Measurements from ENCODE around the gene FAM171A2.

The FAM171A2 gene

DNA sequence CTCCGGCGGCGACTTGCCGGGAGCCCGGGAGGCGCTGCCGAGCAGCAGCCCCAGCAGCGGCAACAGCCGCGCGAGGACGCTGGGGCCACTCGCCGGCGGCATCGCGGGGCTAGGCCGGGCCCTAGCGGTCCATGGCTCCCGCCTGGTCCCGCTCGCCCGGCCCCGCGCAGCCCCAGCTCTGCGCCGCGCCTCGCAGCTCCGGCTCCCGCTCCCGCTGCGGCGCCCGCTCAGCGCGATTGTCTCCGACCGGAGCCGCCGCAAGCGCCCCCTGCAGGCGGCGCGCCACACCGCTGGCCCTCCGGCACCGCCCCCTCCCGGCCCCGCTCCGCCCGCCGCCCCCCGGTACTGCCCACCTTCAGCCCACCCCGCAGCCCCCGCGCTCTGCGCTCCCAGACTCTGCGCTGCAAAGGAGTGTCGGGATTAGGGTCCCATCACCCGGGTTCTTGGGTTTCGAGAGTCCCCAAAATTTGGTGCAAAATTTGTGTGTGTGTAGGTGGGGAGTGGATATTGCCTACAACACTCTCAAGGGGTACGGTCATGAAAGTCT, at the start of gene FAM171A2:
TSS of gene FAM171A2 (minus strand) at position 241 of the 547 bp plus-strand sequence. CDS start at position 102, 139 bp downstream.
- TF ChIP-seq, protein P1, sequence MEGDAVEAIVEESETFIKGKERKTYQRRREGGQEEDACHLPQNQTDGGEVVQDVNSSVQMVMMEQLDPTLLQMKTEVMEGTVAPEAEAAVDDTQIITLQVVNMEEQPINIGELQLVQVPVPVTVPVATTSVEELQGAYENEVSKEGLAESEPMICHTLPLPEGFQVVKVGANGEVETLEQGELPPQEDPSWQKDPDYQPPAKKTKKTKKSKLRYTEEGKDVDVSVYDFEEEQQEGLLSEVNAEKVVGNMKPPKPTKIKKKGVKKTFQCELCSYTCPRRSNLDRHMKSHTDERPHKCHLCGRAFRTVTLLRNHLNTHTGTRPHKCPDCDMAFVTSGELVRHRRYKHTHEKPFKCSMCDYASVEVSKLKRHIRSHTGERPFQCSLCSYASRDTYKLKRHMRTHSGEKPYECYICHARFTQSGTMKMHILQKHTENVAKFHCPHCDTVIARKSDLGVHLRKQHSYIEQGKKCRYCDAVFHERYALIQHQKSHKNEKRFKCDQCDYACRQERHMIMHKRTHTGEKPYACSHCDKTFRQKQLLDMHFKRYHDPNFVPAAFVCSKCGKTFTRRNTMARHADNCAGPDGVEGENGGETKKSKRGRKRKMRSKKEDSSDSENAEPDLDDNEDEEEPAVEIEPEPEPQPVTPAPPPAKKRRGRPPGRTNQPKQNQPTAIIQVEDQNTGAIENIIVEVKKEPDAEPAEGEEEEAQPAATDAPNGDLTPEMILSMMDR (IDR thresholded peaks at IDR 0.05), result peak; percentile 58

DNA sequence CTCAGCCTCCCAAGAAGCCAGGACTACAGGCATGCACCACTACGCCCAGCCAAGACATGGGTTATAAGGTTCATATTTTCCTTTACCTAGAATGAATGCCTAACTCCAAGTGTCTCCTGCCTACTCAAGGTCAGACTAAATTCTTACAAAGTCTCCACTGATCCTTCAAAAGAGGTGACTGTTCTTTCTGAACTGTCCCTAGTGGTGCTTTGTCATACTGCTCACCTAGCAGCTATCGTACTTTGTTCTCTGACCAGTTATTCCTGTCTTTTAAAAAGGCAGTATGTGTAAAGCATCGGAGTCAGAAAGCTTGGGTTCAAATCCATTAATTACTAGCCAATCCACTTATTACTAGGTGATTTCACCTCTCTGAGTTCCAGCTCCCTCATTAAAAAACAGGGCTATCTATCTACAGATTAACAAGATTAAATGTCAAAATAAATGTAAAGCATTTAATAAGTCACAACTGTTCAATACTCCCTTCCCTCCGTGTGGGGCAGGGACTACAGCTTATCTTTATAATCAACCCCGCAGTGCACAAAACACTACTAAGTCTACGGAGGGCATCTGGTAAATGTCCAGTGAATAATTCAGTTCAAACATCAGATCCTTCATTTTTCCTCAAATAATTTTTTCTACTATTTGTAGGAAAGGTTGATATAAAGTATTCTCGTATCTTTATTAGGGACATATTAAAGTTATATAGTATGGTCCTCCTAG, 45.8 kb upstream of the FAM171A2 start:
- TF ChIP-seq, protein P1 (IDR thresholded peaks at IDR 0.05), result no peak

DNA sequence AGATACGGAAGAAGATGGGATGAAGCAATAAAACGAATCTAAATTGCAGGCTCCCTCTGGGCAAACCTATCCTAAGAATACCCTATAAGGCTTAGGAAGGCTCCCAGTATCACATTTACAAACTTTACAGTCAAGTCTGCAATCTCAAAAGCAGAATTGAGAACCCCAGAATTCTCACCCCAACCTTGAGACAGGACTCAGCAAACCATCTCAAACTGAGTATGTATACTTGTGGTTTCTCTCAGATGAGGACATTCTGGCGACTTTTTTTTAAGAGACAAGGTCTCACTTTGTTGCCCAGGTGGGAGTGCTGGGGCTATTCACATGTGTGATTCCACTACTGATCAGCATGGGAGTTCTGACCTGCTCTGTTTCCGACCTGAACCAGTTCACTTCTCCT, 45.1 kb upstream of the FAM171A2 start:
- TF ChIP-seq, protein P1 (IDR thresholded peaks at IDR 0.05), result no peak

DNA sequence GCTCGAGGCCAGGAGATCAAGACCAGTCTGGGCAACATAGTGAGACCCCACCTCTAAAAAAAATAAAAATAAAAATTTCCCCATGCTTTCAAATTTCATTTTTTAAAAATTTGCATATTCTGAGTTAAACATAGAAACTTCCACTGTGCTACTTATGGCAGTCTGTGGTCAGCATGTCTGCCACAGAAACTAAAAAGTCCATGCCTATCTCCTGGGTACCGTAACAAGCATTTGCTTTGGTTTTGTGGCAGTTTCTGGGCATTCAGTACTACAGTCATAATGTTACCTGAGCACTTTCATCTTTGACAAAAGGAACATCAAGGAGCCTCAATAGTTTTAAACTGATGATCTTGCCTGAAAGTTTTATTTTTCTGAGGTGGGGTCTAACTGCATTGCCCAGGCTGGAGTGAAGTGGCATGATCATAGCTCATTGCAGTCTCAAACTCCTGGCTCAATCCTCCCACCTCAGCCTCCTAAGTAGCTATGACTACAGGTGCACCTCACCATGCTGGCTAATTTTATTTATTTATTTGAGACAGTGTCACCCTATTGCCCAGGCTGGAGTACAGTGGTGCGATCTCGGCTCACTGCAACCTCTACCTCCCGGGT, 39.0 kb upstream of the FAM171A2 start:
- TF ChIP-seq, protein P1 (IDR thresholded peaks at IDR 0.05), result no peak

DNA sequence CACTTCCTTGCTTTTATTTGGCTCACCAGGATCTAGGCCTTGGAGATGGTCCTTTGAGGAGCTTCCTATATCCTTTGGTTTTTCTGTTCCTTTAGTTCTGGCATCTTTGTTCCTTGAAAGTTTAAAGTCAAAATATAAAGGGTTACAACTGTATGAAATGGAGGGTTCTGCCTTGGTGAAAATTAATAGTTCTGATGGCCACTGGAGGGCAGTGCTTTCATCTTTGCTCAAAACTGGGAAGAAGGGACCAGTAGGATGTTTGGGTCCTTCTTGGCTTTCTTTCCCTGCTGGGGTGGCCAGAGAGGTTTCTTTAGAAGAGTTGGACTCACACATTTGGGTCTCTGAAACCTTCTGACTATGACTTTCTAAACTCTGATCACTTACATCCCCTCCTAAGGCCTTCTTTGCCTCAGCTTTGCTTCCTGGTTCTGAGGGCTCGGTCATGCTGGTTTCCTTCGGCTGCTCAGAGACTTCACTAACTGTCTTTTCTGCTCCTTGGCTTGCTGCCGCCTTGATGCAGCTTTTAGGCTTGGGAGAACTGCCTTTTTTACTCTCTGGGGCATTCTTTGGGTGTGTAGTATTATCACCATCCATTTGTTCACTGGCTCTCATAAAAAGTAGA, 36.7 kb upstream of the FAM171A2 start:
- TF ChIP-seq, protein P1 (IDR thresholded peaks at IDR 0.05), result peak; percentile 42; the same call in 1 of the 2 replicates

DNA sequence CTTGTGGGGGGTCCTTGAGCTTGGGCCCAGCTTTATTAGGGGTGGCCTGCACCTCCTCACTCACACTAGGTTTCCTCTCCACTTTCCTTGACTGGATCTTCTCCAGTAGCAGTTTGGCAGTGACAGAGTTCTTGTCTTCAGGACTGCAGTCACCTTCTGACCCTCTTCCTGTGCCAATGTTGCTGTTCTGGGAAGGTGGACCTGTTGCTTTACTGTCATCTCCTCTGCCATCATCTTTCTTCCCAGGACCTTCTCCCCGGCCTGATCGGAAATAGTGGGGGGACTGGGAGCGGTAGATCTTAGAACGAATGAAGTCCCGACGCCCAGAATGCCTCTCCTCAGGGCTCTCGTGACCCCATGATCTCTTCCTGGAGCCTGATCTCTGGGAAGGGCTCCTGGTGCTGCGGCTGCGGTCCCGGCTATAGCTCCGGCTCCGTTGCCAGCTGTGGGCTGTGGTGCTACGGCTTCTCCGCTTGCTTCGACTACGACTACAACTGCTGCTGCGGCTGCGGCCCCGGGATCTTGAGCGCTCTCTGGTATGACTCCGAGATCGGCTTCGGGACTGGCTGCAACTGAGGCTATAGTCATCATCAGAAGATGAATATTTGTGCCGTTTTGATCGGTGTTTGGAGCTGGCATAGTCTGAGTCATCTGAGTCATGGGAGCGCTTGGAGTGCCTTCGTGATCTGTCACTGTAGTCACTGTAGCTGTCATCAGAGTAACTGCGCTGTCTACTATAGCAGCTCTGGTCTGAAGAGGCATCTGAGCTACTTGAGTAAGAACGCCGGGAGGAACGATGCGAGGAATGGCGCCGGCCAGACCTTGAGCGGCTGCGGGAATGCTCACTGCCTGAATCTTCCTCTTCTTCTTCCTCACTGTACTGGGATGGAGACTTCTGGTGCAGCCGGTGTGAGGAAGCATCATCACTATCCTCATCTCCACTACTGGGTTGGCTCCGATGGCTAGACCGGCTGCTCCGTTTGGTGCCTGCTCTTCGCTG, 35.3 kb upstream of the FAM171A2 start:
- TF ChIP-seq, protein P1 (IDR thresholded peaks at IDR 0.05), result no peak
